ENCODE measurements around the gene NAA40. TPM values are rescaled to one million over a fixed set of nuclear protein-coding genes. Genes with fewer than 3 reads are reported as not detected.

The NAA40 gene
- total and polyA plus RNA-seq, 2 experiments from 2014 or later, result 10.1 to 24.6 TPM

GRCh38 chr11:63913866-63914830 is 24.7 kb upstream of the NAA40 start:
- H2AFZ ChIP-seq, result no peak overlapping the region
- no peak overlapping the region for H3K4me2 ChIP-seq
- DNase-seq (ENCODE audit: low spot score) (no peak), ATAC-seq (no peak)
- Mint-ChIP-seq H3K4me3 (peak overlapping the region; percentile 44; the same call in 2 of the 3 replicates), H3K27ac (no peak overlapping the region), H3K4me1 (peaks cover 38% of the 10 kb centered on the region), H3K27me3 (ENCODE audit: insufficient read depth, low read depth, poor library complexity) (peaks cover 29% of the 10 kb centered on the region), H3K9me3 (no peaks in the 10 kb centered on the region; the same call in 2 of the 3 replicates), H3K36me3 (ENCODE audit: low read depth) (peaks cover 33% of the 10 kb centered on the region)
- peaks cover 35% of the 10 kb centered on the region for H3K4me1 ChIP-seq (ENCODE audit: insufficient read depth)
- H4K20me1 ChIP-seq (replicated peaks; ENCODE audit: insufficient read depth), result peaks cover 7% of the 10 kb centered on the region; the same call in 1 of the 2 replicates
- peaks cover 8% of the 10 kb centered on the region; the same call in 1 of the 2 replicates for H3K36me3 ChIP-seq (ENCODE audit: insufficient read depth)
- H3K4me3 ChIP-seq, result no peak overlapping the region
- TF ChIP-seq CTCF (conservative IDR thresholded peaks at IDR 0.05; ENCODE audit: low read depth in 2 of 2) (no peak), ETS1 (IDR thresholded peaks at IDR 0.05) (no peak), JUNB (IDR thresholded peaks at IDR 0.05; ENCODE audit: unreplicated experiment) (no peak), ZNF114 (CRISPR knock-in tag; IDR thresholded peaks at IDR 0.05) (no peak), REST (IDR thresholded peaks at IDR 0.05; ENCODE audit: unreplicated experiment) (no peak), POLR2AphosphoS5 (IDR thresholded peaks at IDR 0.05; ENCODE audit: low read depth) (no peak)
- H3K79me2 ChIP-seq (replicated peaks; ENCODE audit: insufficient read depth), result peaks cover 16% of the 10 kb centered on the region
- H3K9me2 ChIP-seq (ENCODE audit: insufficient read depth), result no peaks in the 10 kb centered on the region
- H3F3A ChIP-seq (replicated peaks; ENCODE audit: low read depth), result peaks cover 35% of the 10 kb centered on the region
- H3K27me3 ChIP-seq (ENCODE audit: insufficient read depth), result no peaks in the 10 kb centered on the region
- H3K27ac ChIP-seq (ENCODE audit: low read depth), result 0 out of 2 replicates have a peak overlapping the region, but pooled peaks have one; percentile 26

Measured in GM23338 (cell line).